ENCODE measurements around the gene ZNF564.

DNA sequence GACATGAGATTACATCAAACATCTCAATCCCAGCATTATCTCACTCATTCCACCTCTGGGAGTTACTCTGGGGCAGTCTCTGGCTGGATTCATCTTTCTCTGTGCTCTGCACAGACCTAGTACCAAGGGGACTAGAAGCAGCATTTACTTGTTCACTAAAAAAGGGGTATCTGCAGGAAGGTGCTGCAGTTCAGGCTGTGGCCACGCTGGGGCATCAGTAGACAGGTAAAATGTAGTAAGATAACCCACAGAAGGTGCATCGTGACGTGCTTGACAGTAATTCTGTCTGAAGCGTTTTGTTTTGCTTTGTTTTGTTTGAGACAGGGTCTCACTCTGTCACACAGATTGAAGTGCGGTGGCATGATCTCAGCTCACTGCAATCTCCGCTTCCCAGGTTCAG is 29.3 kb downstream of the ZNF564 start:
- TF ChIP-seq, protein P1, sequence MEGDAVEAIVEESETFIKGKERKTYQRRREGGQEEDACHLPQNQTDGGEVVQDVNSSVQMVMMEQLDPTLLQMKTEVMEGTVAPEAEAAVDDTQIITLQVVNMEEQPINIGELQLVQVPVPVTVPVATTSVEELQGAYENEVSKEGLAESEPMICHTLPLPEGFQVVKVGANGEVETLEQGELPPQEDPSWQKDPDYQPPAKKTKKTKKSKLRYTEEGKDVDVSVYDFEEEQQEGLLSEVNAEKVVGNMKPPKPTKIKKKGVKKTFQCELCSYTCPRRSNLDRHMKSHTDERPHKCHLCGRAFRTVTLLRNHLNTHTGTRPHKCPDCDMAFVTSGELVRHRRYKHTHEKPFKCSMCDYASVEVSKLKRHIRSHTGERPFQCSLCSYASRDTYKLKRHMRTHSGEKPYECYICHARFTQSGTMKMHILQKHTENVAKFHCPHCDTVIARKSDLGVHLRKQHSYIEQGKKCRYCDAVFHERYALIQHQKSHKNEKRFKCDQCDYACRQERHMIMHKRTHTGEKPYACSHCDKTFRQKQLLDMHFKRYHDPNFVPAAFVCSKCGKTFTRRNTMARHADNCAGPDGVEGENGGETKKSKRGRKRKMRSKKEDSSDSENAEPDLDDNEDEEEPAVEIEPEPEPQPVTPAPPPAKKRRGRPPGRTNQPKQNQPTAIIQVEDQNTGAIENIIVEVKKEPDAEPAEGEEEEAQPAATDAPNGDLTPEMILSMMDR (IDR thresholded peaks at IDR 0.05) = no peak
- TF ChIP-seq POLR2A (IDR thresholded peaks at IDR 0.05) (no peak), POLR2AphosphoS5 (IDR thresholded peaks at IDR 0.05) (no peak)
